Stomach (tissue), 4 donors: ENCODE results near the gene ULK3.

ENCODE experiments used
- EP300 ChIP-seq: sonication (generic); formaldehyde crosslinking; IDR thresholded peaks from one replicate; pipeline ENCODE4 v1.6.1; 2017; ENCODE audit warnings: antibody characterized with exemption
- POLR2A ChIP-seq, 4 donors: fragments of 450-650 bp; IDR thresholded peaks; one replicate each; pipeline ENCODE4 v1.6.1; 2016; ENCODE audit warnings: antibody characterized with exemption in 4 of 4, control low read depth in 2 of 4, mild to moderate bottlenecking in 1 of 4, moderate library complexity in 1 of 4
- POLR2AphosphoS5 ChIP-seq, 3 donors: sonication (generic); formaldehyde crosslinking; IDR thresholded peaks; one replicate each; pipeline ENCODE4 v1.6.1; 2016; ENCODE audit warnings: antibody characterized with exemption in 3 of 3
- TF ChIP-seq, protein P1 (sequence below), 7 experiments: fragments of 450-650 bp in 4 of 7; fragments of 200-600 bp in 3 of 7; sonication (generic) in 3 of 7; IDR thresholded peaks; one replicate each; pipeline ENCODE4 v1.5.1; 2016 to 2019; ENCODE audit warnings: antibody characterized with exemption in 7 of 7, control low read depth in 2 of 7, mild to moderate bottlenecking in 1 of 7

DNA sequence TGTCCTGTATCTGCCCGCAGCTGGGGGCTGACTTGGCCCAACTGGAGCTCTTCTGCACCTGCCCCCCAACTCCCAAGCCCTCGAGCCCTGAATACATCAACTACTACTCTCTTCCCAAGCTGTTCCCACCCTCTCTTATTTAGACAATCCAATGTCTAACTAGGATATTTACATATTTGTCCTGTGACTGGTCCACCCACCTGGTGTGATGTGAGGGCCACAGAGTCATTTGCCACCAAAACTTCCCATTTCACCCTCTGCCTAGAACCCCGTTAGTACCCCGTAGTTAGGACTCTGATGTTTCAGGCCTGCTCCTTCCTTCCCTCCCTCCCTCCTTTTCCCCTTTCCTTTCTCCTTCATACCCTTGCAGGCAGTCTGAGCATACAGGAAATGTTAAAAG is 10.1 kb downstream of the ULK3 start:
- TF ChIP-seq, protein P1, sequence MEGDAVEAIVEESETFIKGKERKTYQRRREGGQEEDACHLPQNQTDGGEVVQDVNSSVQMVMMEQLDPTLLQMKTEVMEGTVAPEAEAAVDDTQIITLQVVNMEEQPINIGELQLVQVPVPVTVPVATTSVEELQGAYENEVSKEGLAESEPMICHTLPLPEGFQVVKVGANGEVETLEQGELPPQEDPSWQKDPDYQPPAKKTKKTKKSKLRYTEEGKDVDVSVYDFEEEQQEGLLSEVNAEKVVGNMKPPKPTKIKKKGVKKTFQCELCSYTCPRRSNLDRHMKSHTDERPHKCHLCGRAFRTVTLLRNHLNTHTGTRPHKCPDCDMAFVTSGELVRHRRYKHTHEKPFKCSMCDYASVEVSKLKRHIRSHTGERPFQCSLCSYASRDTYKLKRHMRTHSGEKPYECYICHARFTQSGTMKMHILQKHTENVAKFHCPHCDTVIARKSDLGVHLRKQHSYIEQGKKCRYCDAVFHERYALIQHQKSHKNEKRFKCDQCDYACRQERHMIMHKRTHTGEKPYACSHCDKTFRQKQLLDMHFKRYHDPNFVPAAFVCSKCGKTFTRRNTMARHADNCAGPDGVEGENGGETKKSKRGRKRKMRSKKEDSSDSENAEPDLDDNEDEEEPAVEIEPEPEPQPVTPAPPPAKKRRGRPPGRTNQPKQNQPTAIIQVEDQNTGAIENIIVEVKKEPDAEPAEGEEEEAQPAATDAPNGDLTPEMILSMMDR (IDR thresholded peaks at IDR 0.05) = no peak
- no peak for TF ChIP-seq POLR2AphosphoS5 (IDR thresholded peaks at IDR 0.05)
- no peak for TF ChIP-seq POLR2A (IDR thresholded peaks at IDR 0.05)
- TF ChIP-seq EP300 = no peak
